ENCODE results near the gene ZEB2. TPM values are rescaled to one million over a fixed set of nuclear protein-coding genes. Genes with fewer than 3 reads are reported as not detected.

ZEB2 gene
- total and polyA plus RNA-seq, 8 donors: 10.7 to 161 (median 43.1) TPM

- H3K4me1 ChIP-seq: peaks cover 0 to 57% (median 3%) of the 10 kb centered on the region in 4 donors
- WGBS, 5 donors: 45 to 66% (median 50%) methylated on average over 6 of the region's 6 CpGs
These were observed 44.2 kb downstream of the ZEB2 start for GRCh38 chr2:144475569-144476275.

GRCh38 chr2:144475044-144475443, 44.9 kb downstream of the ZEB2 start:
- Histone ChIP-seq H3K36me3 (no peaks in the 10 kb centered on the region), H3K27ac (no peak overlapping the region), H3K9me3 (no peaks in the 10 kb centered on the region), H3K27me3 (no peaks in the 10 kb centered on the region), H3K4me3 (no peak overlapping the region), H3K4me1 (peaks cover 0 to 56% (median 3%) of the 10 kb centered on the region in 4 donors)
- WGBS, 5 donors: 70 to 77% (median 72%) methylated on average over 2 of the region's 2 CpGs
- no peak for DNase-seq
- TF ChIP-seq EP300 (IDR thresholded peaks at IDR 0.05) (no peak), POLR2AphosphoS5 (IDR thresholded peaks at IDR 0.05) (no peak), CTCF (IDR thresholded peaks at IDR 0.05) (no peak), POLR2A (IDR thresholded peaks at IDR 0.05) (no peak)
- intact Hi-C loops (cut with DNase I; ENCODE audit: low total_unique reads): no loop called here

More at GRCh38 chr2:144475569-144476275, 44.2 kb downstream of the ZEB2 start:
- DNase-seq: no peak
- H3K27me3 ChIP-seq: no peaks in the 10 kb centered on the region
- no peak for TF ChIP-seq CTCF (IDR thresholded peaks at IDR 0.05)
- TF ChIP-seq POLR2A (IDR thresholded peaks at IDR 0.05): no peak
- TF ChIP-seq POLR2AphosphoS5 (IDR thresholded peaks at IDR 0.05): no peak
- TF ChIP-seq EP300 (IDR thresholded peaks at IDR 0.05): no peak
- intact Hi-C loops (cut with DNase I; ENCODE audit: low total_unique reads): no loop called here
- no peaks in the 10 kb centered on the region for H3K9me3 ChIP-seq
- H3K36me3 ChIP-seq: no peaks in the 10 kb centered on the region
- no peak overlapping the region for H3K4me3 ChIP-seq
- no peak overlapping the region for H3K27ac ChIP-seq

GRCh38 chr2:144474017-144474416, 45.9 kb downstream of the ZEB2 start:
- DNase-seq: no peak
- Histone ChIP-seq H3K36me3 (no peaks in the 10 kb centered on the region), H3K27ac (peak overlapping the region in 1 of 5 donors; percentile 6), H3K27me3 (no peaks in the 10 kb centered on the region), H3K4me3 (no peak overlapping the region), H3K9me3 (no peaks in the 10 kb centered on the region), H3K4me1 (peaks cover 0 to 54% (median 3%) of the 10 kb centered on the region in 4 donors)
- no peak for TF ChIP-seq EP300 (IDR thresholded peaks at IDR 0.05)
- no peak for TF ChIP-seq POLR2AphosphoS5 (IDR thresholded peaks at IDR 0.05)
- intact Hi-C loops (cut with DNase I; ENCODE audit: low total_unique reads): no loop called here
- WGBS, 5 donors: 74 to 85% (median 77%) methylated on average over 5 of the region's 5 CpGs

GRCh38 chr2:144472911-144473310, 47.0 kb downstream of the ZEB2 start:
- peaks cover 0 to 49% (median 3%) of the 10 kb centered on the region in 4 donors for H3K4me1 ChIP-seq
- DNase-seq: no peak
- H3K4me3 ChIP-seq: no peak overlapping the region
- WGBS, 5 donors: 53 to 68% (median 62%) methylated on average over 2 of the region's 2 CpGs
- H3K36me3 ChIP-seq: no peaks in the 10 kb centered on the region
- intact Hi-C loops (cut with DNase I; ENCODE audit: low total_unique reads): no loop called here
- H3K27ac ChIP-seq: no peak overlapping the region
- no peaks in the 10 kb centered on the region for H3K27me3 ChIP-seq
- TF ChIP-seq POLR2AphosphoS5 (IDR thresholded peaks at IDR 0.05) (no peak), POLR2A (IDR thresholded peaks at IDR 0.05) (no peak), EP300 (IDR thresholded peaks at IDR 0.05) (no peak), CTCF (IDR thresholded peaks at IDR 0.05) (no peak)
- H3K9me3 ChIP-seq: no peaks in the 10 kb centered on the region

GRCh38 chr2:144472046-144472412, 47.9 kb downstream of the ZEB2 start:
- Histone ChIP-seq H3K36me3 (no peaks in the 10 kb centered on the region), H3K4me3 (no peak overlapping the region), H3K4me1 (peaks cover 0 to 42% (median 3%) of the 10 kb centered on the region in 4 donors), H3K27ac (no peak overlapping the region), H3K27me3 (no peaks in the 10 kb centered on the region), H3K9me3 (no peaks in the 10 kb centered on the region)
- TF ChIP-seq POLR2AphosphoS5 (IDR thresholded peaks at IDR 0.05): no peak
- DNase-seq: no peak
- 75 to 84% (median 81%) methylated on average over 2 of the region's 2 CpGs for WGBS, 5 donors
- intact Hi-C loops (cut with DNase I; ENCODE audit: low total_unique reads): no loop called here

All from stomach (tissue), 9 donors.